Measurements from ENCODE around the gene CCM2. TPM values are rescaled to one million over a fixed set of nuclear protein-coding genes. Genes with fewer than 3 reads are reported as not detected.

CCM2 gene
- total RNA-seq, 1 donor from 2014 or later = 89.0 TPM

- ATAC-seq (ENCODE audit: low read depth) = no peak
- Mint-ChIP-seq H3K27ac (peak overlapping the region; percentile 98), H3K4me3 (peak overlapping the region; percentile 98), H3K4me1 (peaks cover 77% of the 10 kb centered on the region), H3K27me3 (no peaks in the 10 kb centered on the region), H3K36me3 (ENCODE audit: low read depth) (peaks cover 53% of the 10 kb centered on the region), H3K9me3 (no peaks in the 10 kb centered on the region)
- no peak for TF ChIP-seq CTCF (IDR thresholded peaks at IDR 0.05)
- CTCF ChIA-PET = no interaction called here
- no peak for DNase-seq
- POLR2A ChIA-PET = interaction anchor here (0.7 to 13.0 kb wide), 3 partner anchors 14 to 41 kb away, joined by 4 to 325 read pairs (median 4); partner anchors contain the start of gene CCM2
- intact Hi-C loops (cut with micrococcal nuclease) = loop anchor here (5.0 kb wide), 2 partner anchors 347 to 783 kb away; no protein-coding TSS in a partner anchor
These were observed 15.6 kb upstream of the CCM2 start for GRCh38 chr7:44984478-44984758.

- peak overlapping the region; percentile 98 for H3K4me3 Mint-ChIP-seq
- intact Hi-C loops (cut with micrococcal nuclease) = no loop called here
- no peaks in the 10 kb centered on the region for H3K9me3 Mint-ChIP-seq
- TF ChIP-seq CTCF (IDR thresholded peaks at IDR 0.05) = no peak
- peaks cover 69% of the 10 kb centered on the region for H3K4me1 Mint-ChIP-seq
- DNase-seq (no peak), ATAC-seq (ENCODE audit: low read depth) (no peak)
- peak overlapping the region; percentile 98 for H3K27ac Mint-ChIP-seq
- ChIA-PET POLR2A (interaction anchor here (0.6 to 13.0 kb wide), 13 partner anchors 9 to 378 kb away, joined by 3 to 325 read pairs (median 4); partner anchors contain the start of genes CCM2, OGDH, TBRG4 and ZMIZ2), CTCF (interaction anchor here (1.3 kb wide), 1 partner anchor 150 kb away, joined by 3 read pairs; no protein-coding TSS in a partner anchor)
- peaks cover 53% of the 10 kb centered on the region for H3K36me3 Mint-ChIP-seq (ENCODE audit: low read depth)
- H3K27me3 Mint-ChIP-seq = no peaks in the 10 kb centered on the region
These were observed 14.8 kb upstream of the CCM2 start for GRCh38 chr7:44985033-44985695.

GRCh38 chr7:44985900-44986217 is 14.1 kb upstream of the CCM2 start:
- CTCF ChIA-PET = interaction anchor here (1.3 kb wide), 1 partner anchor 150 kb away, joined by 3 read pairs; no protein-coding TSS in a partner anchor
- peak overlapping the region; percentile 98 for H3K4me3 Mint-ChIP-seq
- no peak for ATAC-seq (ENCODE audit: low read depth)
- no peaks in the 10 kb centered on the region for H3K27me3 Mint-ChIP-seq
- peaks cover 50% of the 10 kb centered on the region for H3K36me3 Mint-ChIP-seq (ENCODE audit: low read depth)
- H3K9me3 Mint-ChIP-seq = no peaks in the 10 kb centered on the region
- H3K27ac Mint-ChIP-seq = peak overlapping the region; percentile 98
- no peak for TF ChIP-seq CTCF (IDR thresholded peaks at IDR 0.05)
- intact Hi-C loops (cut with micrococcal nuclease) = loop anchor here (1.0 to 2.0 kb wide), 7 partner anchors 9 to 1059 kb away; partner anchors contain the start of genes H2AZ2, PPIA and UBE2D4
- no peak for DNase-seq
- peaks cover 63% of the 10 kb centered on the region for H3K4me1 Mint-ChIP-seq
- POLR2A ChIA-PET = interaction anchor here (0.6 to 13.0 kb wide), 12 partner anchors 10 to 379 kb away, joined by 3 to 325 read pairs (median 4); partner anchors contain the start of genes CCM2, OGDH, TBRG4 and ZMIZ2

- intact Hi-C loops (cut with micrococcal nuclease) = loop anchor here (1.0 to 2.0 kb wide), 7 partner anchors 9 to 1060 kb away; partner anchors contain the start of genes H2AZ2, PPIA and UBE2D4
These were observed 13.6 kb upstream of the CCM2 start for GRCh38 chr7:44986218-44987053.

More at GRCh38 chr7:44986218-44987053, 13.6 kb upstream of the CCM2 start:
- ChIA-PET CTCF (interaction anchor here (1.3 kb wide), 1 partner anchor 149 kb away, joined by 3 read pairs; no protein-coding TSS in a partner anchor), POLR2A (interaction anchor here (0.6 to 13.0 kb wide), 14 partner anchors 9 to 379 kb away, joined by 3 to 325 read pairs (median 4); partner anchors contain the start of genes CCM2, OGDH, PPIA and PURB)
- no peak for TF ChIP-seq CTCF (IDR thresholded peaks at IDR 0.05)
- peak overlapping the region; percentile 98 for H3K27ac Mint-ChIP-seq
- no peaks in the 10 kb centered on the region for H3K27me3 Mint-ChIP-seq
- H3K4me3 Mint-ChIP-seq = peak overlapping the region; percentile 98
- no peaks in the 10 kb centered on the region for H3K9me3 Mint-ChIP-seq
- ATAC-seq (ENCODE audit: low read depth) = peak; percentile 92
- peaks cover 58% of the 10 kb centered on the region for H3K4me1 Mint-ChIP-seq
- peak; percentile 97 for DNase-seq
- H3K36me3 Mint-ChIP-seq (ENCODE audit: low read depth) = peaks cover 48% of the 10 kb centered on the region

All from activated B cell treated with CpG ODN at 0.5 μM for 24 hours (primary cell).